Anterior cingulate cortex (tissue), 58 donors: ENCODE results near the gene DENND5B.
"Not testable (repeated sequence)": the region's sequence is repeated elsewhere in the genome, so short reads cannot be mapped to it uniquely, and the experiment has no call there.

Experiments used
- DNase-seq, 58 donors: peaks; one replicate each; lab custom pipeline; 2025; lab: John Stamatoyannopoulos, UW

Gene DENND5B

DNA sequence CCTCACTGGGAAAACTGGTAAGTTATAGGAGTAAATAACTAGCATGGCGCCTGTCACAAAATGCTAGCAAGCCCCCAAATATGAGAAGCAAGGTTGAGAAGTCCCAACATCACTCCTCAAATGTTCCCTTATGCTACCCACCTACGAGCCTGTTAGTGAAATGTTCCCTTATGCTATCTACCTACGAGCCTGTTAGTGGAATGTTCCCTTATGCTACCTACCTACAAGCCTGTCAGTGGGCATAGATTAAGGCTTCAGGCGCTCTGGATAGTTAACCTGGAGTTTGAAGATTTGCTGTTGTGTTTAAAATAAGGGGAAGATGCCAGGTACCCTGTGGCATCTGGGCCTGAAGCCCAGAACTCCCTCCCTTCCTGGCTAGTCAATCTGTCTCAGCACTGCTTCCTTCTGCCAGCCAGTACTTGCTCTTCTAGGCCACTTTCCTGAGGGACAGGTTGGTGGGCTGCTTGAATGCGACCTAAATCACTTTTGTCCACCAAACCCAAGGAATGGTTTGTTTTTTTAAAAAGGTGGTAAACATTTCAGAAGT lies 197.9 kb downstream of the DENND5B start:
- peak in 1 of 58 donors; percentile 3 for DNase-seq

- DNase-seq, result no peak
These were observed 199.9 kb downstream of the DENND5B start for GRCh38 chr12:31390991-31391390.

DNA sequence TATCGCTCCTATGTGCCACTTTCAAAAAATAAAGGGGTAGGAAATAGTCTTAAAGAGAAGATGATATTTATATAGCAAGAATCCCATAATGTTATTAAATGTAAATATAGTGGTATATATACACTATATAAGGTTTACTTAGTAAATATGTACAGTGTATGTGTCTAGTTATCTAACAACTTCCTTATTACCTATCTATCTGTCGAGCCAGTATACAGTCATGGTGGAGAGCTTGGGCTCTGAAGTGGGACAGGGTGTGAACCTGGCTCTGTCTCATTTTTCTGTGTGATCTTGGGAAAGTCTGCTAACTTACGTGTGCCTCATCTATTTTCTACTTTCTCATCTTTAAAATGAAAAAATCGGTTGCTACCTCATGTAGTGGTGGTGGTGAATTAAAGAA lies 202.2 kb downstream of the DENND5B start:
- no peak for DNase-seq

GRCh38 chr12:31387466-31387865 lies 203.5 kb downstream of the DENND5B start:
- no peak for DNase-seq

DNA sequence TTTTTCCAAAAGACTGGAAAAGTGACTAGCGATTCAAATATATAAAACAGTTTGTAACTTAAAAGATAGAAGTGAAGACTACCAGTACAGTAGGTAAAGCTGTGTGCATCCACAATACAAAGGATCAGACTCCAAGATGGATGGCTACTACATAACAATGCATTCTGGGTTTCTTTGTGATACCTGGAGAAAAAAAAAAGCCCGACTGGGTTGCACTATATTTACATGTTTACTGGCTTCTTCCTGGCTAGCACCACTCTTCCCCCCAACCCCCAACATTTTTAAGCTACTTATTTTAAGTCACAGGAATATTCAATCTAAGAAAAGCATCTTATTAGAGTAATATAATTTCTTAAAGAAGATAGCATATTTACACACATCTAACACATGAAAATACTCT lies 203.9 kb downstream of the DENND5B start:
- DNase-seq, result no peak

DNA sequence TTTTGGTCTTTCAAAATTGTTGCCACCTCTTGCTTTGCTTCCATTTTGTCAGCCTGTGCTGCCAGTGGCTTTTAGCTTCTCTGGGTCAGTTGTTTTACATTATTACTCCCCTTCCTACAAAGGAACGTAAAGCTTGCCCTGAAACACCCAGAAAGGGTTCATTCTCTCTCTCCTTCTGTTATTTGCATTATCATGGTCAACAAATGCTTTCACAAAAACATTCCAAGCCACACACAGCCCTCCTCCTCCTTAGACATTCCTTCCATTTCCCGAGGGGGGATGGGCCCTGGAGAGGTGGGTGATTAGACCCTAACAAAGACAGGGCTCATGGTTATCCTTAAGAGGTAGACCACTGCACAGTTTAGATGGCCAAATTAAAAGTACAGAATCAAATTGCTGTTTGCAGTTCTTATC lies 204.6 kb downstream of the DENND5B start:
- DNase-seq, result no peak

DNA sequence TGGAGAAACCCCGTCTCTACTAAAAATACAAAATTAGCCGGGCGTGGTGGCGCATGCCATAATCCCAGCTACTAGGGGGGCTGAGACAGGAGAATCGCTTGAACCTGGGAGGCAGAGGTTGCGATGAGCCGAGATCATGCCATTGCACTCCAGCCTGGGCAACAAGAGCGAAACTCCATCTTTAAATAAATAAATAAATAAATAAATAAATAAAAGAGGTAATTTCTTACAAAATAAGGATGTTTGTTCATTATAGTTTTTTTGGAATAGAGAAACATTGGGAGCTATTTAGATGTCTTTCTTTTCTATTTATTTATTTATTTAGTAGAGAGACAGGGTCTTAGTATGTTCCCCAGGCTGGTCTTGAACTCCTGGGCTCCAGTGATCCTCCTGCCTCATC lies 213.7 kb downstream of the DENND5B start:
- DNase-seq, result not testable (repeated sequence)

GRCh38 chr12:31375422-31375821 lies 215.5 kb downstream of the DENND5B start:
- DNase-seq, result not testable (repeated sequence)

- no peak for DNase-seq
These were observed 219.7 kb downstream of the DENND5B start for GRCh38 chr12:31371256-31371620.

- DNase-seq, result no peak
These were observed 220.2 kb downstream of the DENND5B start for GRCh38 chr12:31370531-31371255.

DNA sequence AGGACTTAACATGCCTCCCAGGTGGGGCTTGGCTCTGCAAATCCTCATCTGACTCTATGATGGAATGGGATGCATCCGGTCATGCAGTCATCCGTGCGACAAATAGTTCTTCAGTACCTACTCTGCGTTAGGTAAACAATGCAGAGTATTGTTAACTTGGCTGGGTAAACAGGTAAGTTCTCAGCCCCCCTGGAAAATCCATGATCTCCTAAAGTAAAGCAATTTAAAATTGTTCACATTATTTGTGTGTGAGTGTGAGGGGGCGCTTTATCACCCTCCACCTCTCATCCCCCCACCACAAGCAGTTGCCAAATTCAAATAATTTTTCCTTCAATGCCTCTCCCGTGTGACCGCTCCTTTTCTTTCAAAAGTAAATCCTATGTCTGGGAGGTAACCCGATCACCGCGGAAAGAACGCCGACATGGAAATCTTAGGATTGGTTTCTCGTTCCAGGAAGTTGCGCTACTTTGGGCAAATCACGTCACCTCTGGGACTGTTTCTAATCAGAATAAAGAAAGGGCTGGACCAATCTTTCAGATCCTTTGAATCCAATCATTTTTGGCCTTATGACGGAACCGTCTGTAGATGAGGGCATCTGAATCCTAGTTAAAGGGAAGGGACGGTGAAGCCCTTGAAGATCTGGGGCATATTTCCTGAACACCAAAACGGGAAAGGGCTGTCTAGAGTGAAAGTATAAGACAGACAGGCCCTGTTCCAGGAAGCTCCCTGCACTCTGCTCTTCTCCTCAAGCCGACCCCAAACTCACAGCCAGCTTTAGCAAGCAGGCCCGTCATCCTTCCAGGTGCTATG lies 221.0 kb downstream of the DENND5B start:
- DNase-seq, result no peak

DNA sequence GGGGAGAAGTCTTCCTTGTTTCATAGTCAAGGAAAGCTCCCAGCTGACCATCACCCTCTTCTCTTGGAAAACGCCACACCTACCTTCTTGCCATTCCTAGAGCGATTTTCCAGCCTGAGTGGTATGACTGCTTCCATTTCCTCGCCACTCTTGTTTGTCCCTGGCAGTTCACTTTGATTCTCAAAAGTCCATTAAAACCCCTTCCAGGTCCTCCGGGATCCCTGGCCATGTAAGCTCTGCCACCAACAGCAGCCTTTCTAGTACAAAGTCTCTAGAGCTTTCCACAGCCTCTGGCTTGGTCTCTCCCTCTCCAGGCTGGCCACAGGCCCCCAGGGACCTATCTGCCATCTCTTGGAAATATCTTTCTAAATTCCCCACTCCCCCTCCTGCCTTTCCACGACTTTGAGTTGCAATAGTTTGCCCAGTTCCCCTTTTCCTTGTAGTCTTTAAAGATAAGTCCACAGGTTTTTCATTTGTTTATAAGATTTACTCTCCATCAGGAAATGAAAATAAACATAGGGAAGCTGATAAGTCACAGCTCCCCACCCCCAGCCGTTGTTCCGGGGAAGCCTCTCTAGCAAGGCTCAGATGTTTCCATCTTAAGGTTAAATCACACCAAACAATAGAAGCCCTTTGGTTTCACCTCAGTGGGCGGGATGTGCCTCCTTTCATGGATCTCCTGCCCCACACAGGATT lies 222.1 kb downstream of the DENND5B start:
- DNase-seq, result no peak

- DNase-seq, result no peak
These were observed 224.8 kb downstream of the DENND5B start for GRCh38 chr12:31366104-31366621.

DNA sequence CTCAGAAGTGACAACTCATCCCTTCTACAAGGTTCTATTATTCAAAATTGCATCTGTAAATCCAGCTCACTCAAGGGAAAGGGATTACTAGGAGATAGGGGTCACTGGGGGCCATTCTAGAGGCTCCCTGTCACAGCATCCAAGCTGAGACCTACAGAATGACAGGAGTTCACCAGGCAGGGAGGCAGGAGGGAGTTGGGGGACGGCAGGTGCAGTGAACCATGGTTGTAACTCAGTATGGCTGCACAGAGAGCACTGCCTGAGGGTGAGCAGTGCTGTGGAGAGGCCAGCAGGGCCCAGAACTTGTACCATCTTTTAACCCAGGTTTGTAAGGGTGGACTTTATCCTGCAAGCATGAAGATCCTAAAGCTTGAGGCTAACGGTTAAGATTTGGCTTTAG lies 227.1 kb downstream of the DENND5B start:
- DNase-seq, result no peak

DNA sequence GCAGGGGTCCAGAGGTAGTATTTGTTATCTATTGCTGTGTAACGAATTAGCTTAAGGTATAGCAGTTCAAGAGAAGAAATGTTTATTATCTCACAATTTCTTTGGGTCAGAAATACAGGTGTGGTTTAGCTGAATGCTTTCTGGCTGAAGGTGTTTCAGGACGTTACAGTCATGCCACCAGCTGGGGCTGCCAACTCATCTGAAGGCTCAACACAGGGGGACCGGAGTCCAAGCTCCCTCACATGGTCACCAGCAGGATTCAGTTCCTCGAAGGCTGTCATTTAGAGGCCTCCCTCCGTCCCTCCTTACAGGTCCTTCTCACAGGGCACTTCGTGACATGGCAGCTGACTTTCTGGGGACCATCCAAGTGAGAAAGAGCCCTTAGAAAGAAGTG lies 227.5 kb downstream of the DENND5B start:
- no peak for DNase-seq

DNA sequence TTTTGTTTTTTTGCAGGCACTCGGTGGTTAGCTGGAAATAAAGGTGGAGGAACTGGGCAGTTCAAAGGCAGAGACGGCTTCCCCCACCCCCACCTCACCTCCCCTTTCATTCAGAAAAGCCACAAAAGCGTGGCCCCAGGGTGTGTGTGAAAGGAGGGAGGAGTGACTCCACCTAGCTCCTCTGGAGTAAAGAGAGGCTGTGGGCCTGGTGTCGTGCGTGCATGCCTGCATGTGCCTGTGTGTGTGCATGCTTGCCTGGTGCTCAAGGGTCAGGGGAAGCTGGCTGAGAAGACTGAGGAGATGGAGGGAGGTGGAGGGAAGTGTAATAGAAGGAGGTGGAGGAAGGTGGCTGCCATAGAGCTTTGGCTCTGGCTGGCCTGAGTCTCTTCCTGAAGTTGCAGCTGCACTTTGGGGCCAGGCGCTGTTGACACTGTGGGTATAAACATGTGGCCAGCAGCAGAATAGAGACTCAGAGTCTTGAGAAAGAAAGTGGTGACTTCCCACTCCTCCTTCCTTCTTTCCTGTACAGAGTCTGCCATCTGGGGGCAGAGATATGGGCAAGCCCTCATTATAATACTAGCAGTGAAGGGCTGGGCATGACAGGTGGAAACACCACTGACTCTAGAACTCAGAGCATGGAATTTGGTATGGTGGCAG lies 228.0 kb downstream of the DENND5B start:
- peak in 5 of 58 donors; percentile 5 to 28 (median 6) for DNase-seq

- no peak for DNase-seq
These were observed 228.7 kb downstream of the DENND5B start for GRCh38 chr12:31362115-31362758.

GRCh38 chr12:31361730-31362114 lies 229.2 kb downstream of the DENND5B start:
- no peak for DNase-seq

- no peak for DNase-seq
These were observed 235.2 kb downstream of the DENND5B start for GRCh38 chr12:31355747-31356107.
